Measurements from ENCODE around the gene RIBC1. TPM values are rescaled to one million over a fixed set of nuclear protein-coding genes. Genes with fewer than 3 reads are reported as not detected.
"Not testable (repeated sequence)": the region's sequence is repeated elsewhere in the genome, so short reads cannot be mapped to it uniquely, and the experiment has no call there.

Gene RIBC1
- total RNA-seq, 1 experiment from 2014 or later, result 3.5 TPM

DNA sequence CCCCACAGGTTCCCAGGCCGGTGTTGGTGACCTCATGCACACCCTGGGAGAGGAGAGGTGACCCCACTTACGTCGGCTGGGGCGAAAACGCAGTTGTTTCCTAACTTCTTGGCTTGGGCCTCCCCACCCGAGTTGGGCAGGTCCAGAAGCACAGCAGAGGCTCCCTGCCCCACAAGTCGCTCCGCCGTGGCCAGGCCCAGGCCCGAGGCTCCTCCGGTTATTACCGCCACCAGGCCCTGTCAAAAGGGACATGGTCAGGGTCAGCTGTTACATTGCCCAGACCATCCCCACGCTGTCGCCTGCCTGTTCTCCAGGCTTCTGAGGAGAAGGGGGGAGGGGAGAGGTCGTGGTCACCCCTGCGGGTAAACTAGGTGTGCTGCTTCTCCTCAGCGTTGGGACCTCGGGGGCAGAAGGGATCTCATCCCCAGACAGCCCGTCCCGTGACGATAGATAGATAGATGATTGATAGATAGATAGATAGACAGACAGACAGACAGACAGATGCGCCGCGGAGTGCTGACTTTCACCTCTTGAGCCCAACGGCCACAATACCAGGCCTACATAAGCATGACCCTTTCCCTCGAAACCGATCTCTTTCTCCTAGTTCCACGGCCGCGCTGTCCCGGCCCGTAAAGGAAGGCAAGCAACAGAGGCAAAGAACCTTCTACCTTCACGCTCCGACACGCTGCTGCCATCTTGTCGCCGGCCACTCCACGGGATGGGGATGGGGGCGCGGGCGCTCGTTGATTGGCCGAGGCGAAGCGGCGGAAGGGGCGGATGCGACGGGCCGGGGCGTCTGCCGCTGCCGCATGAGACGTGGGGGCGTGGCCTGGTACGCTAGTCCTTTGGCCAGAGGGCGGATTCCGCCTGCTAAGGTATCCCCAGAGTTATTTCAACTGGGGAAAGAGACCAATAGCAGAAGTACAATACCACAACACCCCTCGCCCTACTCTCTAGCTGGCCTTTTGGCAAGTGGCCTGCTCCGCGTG is 11.3 kb downstream of the RIBC1 start, which contains the start of gene HSD17B10:
Gene HSD17B10 (minus strand): TSS at position 720 of the 989 bp plus-strand sequence. CDS start 25 bp downstream, at position 695.
- peak; percentile 87 for DNase-seq (ENCODE audit: low spot score)
- in situ Hi-C loops (cut with HindIII; ENCODE audit: low sequenced_read_pairs), result no loop called here

- in situ Hi-C loops (cut with HindIII; ENCODE audit: low sequenced_read_pairs), result no loop called here
These were observed 13.3 kb downstream of the RIBC1 start for GRCh38 chrX:53435997-53436396.

DNA sequence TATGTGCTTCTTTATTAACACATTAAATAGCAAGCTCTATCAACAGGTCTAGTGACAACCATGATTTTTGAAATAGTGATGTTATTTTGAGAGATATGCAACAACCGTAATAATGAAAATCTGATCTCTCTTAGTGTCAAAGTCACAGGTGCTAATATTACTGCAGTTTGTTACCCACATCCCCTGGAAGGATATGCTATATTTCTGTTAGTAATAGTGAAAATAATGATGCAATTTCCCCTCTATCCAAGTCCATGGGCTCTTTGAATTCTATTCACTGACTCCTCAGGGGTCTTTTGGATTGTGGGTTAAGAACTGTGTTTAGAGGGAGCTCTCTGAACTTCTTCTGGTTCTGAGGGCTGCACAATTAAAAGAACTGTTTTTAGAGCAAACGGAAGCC is 14.5 kb downstream of the RIBC1 start:
- DNase-seq (ENCODE audit: low spot score), result no peak
- in situ Hi-C loops (cut with HindIII; ENCODE audit: low sequenced_read_pairs), result no loop called here

More at GRCh38 chrX:53435997-53436396, 13.3 kb downstream of the RIBC1 start:
- DNase-seq (ENCODE audit: low spot score), result peak; percentile 82

GRCh38 chrX:53438174-53438831 is 15.6 kb downstream of the RIBC1 start:
- in situ Hi-C loops (cut with HindIII; ENCODE audit: low sequenced_read_pairs), result no loop called here
- DNase-seq (ENCODE audit: low spot score), result no peak

- DNase-seq (ENCODE audit: low spot score), result no peak
- in situ Hi-C loops (cut with HindIII; ENCODE audit: low sequenced_read_pairs), result no loop called here
These were observed 16.2 kb downstream of the RIBC1 start for GRCh38 chrX:53438832-53439230.

- DNase-seq (ENCODE audit: low spot score), result no peak
- in situ Hi-C loops (cut with HindIII; ENCODE audit: low sequenced_read_pairs), result no loop called here
These were observed 17.4 kb downstream of the RIBC1 start for GRCh38 chrX:53440101-53440500.

DNA sequence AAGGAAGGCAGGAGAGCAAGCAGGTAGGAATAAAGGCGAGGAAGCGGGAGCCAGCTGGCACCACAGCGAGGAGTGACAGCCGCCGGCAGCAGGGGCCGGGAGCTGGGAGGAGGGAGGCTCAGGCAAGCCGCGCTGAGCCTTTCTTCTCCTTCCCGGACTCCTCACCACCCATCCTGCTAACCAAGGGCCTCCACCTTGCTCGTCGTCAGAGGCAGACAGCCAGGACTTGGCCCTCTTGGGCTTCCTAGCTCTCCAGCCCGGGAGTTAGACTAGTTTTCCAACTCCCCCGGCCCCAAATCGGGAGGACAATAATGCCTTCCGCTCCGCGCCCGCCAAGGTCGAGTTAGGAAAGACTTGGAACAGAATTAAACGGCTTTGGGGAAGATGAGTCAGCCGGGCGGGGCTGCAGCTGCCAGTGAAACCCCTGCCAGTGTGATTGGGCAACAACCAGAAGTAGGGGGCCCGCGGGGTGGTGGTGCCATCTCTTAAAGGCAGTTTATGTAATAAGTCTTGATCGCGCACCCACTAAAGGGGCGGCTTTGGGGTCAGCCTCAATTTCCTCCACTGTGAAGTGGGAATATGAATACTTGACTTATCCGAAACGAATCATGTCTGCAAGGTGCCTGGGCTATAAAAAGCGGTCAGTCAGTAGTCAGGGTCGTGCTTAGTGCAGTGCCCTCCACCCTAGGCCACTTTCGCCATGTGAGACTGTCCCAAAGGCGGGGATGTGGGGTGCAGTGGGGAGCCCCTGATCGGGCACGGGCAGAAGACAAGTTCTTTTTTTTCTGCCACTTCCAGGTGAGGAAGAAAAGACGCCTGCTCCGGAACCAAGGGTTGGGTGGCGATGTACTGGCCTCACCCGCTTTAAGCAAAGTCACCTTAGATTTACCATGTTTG is 18.2 kb downstream of the RIBC1 start:
- in situ Hi-C loops (cut with HindIII; ENCODE audit: low sequenced_read_pairs), result no loop called here
- DNase-seq (ENCODE audit: low spot score), result peak; percentile 74

- peak; percentile 86 for DNase-seq (ENCODE audit: low spot score)
- in situ Hi-C loops (cut with HindIII; ENCODE audit: low sequenced_read_pairs), result no loop called here
These were observed 19.1 kb downstream of the RIBC1 start for GRCh38 chrX:53441531-53442321.

- no peak for DNase-seq (ENCODE audit: low spot score)
- in situ Hi-C loops (cut with HindIII; ENCODE audit: low sequenced_read_pairs), result no loop called here
These were observed 19.6 kb downstream of the RIBC1 start for GRCh38 chrX:53442322-53442631.

DNA sequence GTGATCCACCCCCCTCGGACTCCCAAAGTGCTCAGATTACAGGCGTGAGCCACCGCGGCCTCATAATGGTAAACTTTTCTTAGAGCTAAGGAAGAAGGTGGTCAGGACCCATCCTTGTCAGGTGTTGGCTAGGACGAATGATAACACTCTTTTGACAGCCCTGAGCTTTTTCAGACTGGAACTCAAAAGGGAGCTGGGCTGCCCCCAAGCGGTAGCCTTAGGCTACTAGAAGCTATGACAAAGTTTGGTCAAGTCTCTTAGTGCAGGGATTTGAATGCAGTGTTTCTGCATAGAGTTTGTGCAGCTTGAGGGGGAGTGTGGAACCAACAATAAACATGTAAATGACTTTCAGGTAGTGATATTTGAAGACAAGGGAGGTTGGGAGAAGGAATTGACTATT is 23.3 kb downstream of the RIBC1 start:
- in situ Hi-C loops (cut with HindIII; ENCODE audit: low sequenced_read_pairs), result no loop called here

DNA sequence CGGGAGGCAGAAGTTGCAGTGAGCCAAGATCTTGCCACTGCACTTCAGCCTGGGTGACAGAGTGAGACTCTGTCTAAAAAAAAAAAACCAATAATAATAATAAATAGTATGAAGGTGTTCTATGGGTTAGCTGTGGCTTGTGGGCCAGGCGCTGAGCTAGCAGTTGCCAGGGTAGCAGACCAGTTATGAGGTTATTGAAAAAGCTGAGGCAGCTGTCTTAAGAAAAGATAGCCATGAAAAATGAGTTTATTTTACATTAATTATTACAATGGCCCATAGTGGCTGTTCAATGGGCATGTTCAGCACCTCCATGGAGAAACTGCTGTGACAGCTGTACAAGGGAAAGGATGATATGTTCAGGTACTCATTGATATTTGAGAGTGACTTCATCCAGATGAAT is 24.8 kb downstream of the RIBC1 start:
- in situ Hi-C loops (cut with HindIII; ENCODE audit: low sequenced_read_pairs), result no loop called here
- DNase-seq (ENCODE audit: low spot score), result no peak

More for the DNA sequence above, 23.3 kb downstream of the RIBC1 start:
- peak; percentile 56 for DNase-seq (ENCODE audit: low spot score)

DNA sequence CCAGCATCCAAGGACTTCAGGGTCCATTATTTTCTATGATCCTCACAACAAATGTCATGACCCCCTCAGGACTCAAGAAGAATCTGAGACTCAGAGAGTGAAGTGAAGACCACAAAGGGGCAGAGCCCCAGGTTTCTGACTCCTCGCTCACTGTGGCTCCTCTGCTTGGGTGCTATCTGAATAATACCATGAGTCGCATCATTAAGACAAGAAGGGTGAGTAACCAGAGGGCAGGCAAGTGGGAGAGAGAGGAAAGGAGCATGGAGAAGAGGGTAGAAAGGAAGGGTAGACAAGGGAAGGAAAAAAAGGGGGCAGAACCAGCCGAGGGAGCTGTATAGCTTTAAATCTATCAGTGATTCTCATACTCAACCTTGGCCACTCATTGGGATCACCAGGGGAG is 27.0 kb downstream of the RIBC1 start:
- DNase-seq (ENCODE audit: low spot score), result no peak
- in situ Hi-C loops (cut with HindIII; ENCODE audit: low sequenced_read_pairs), result no loop called here

DNA sequence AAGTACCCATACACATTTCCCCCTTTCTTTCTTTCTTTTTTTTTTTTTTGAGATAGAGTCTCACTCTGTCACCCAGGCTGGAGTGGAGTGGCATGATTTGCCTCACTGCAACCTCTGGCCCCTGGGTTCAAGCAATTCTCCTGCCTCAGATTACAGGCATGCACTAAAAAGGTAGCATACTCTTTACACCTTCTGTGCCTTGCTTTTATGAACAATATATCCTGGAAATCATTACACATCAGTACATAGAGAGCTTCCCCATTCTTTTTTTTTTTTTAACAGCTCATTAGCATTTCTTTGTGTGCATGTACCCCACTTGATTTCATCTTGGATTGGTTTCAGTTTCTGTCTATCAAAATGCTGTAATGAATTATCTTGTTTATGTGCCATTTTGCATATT is 30.1 kb downstream of the RIBC1 start:
- no peak for DNase-seq (ENCODE audit: low spot score)
- in situ Hi-C loops (cut with HindIII; ENCODE audit: low sequenced_read_pairs), result no loop called here

DNA sequence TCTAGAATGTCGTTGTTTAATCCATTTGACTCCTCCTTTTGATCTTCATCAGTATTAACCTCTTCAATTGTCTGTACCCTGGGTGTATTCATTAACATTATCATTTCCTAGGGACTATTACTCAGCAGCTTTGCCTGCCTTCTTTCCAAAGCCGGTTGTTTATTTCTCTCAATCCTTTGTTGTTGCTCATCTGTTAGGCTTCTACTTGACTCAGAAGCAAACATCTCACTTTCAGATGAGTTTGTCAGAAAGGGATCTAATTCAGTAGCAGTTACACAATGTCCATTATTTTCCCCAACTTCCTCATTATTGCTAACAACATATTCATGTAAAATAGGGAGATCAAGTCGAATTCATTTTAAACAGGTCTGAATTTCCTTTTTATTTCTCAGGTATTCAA is 33.6 kb downstream of the RIBC1 start:
- DNase-seq (ENCODE audit: low spot score), result no peak
- in situ Hi-C loops (cut with HindIII; ENCODE audit: low sequenced_read_pairs), result no loop called here

DNA sequence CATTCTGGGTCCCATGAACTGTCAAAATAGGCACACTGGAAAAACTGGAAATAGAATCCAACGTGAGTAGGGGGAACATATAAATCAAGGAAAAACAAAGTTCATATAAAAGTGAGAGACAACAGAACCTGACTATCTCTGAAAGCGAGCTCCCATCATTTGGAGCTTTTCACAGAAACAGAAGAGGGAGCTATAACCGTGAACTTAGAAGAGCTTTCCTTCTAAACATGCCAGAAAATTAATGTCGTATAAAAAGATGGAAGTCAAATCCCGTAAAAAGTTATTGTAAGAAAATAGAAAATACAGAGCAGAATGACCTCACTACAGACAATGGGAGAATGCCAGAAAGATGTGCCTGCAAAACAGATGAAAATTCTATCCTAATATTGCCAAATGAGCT is 35.4 kb downstream of the RIBC1 start:
- in situ Hi-C loops (cut with HindIII; ENCODE audit: low sequenced_read_pairs), result no loop called here
- DNase-seq (ENCODE audit: low spot score), result no peak

- in situ Hi-C loops (cut with HindIII; ENCODE audit: low sequenced_read_pairs); DNase-seq (ENCODE audit: low spot score): not testable (repeated sequence)
These were observed 46.0 kb downstream of the RIBC1 start for GRCh38 chrX:53468659-53469058.

DNA sequence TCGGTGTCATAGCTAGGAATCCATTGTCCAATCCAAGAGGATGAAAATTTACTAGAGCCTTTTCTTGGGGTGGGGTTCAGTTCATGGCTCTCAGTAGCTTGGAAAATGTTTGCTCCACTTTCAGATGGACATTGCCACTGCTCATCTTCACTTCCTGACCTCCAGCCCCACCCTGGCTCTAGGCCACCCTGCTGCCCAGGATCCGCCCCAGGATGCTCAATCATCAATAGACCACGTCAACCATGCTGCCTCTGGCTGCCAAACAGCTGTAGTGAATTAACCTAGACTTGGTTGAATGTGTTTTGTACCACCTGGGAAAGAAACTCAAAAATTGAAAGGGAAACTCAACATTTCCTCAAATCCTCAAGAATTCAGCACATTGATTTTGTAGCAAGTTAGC is 48.7 kb downstream of the RIBC1 start:
- in situ Hi-C loops (cut with HindIII; ENCODE audit: low sequenced_read_pairs), result no loop called here
- no peak for DNase-seq (ENCODE audit: low spot score)

DNA sequence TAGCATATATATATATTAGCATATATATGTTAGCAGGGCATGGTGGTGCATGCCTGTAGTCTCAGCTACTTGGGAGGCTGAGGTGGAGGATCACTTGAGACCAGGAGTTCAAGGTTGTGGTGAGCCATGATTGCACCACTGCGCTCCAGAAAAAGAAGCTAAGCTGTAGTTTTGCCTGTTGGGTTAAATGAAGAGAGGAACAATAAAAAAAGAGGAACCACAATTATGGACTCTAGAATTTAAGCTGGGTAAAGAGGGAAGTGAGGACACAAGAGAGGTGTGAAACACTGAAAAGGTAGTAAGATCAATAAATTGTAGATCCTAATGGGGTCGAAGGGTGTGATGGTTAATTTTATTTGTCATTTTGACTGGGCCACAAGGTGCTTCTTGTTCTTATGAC is 52.0 kb downstream of the RIBC1 start:
- DNase-seq (ENCODE audit: low spot score), result no peak
- in situ Hi-C loops (cut with HindIII; ENCODE audit: low sequenced_read_pairs), result no loop called here

DNA sequence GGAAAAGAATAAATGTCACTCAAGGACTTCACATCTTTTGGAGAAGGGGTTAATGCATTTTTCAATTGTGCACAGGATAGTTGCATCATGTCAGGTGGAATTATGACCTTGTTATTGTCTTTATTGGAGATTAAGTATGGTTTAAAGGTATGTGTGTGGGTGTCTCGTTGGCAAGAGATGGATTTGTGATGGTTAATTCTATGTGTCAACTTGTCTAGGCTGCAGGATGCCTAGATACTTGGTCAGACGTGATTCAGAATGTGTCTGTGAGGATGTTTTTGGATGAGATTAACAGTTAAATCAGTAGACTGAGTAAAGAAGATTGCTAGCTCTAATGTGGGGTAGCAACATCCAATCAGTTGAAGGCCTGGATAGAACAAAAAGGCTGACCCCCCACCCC is 53.7 kb downstream of the RIBC1 start:
- in situ Hi-C loops (cut with HindIII; ENCODE audit: low sequenced_read_pairs), result no loop called here
- no peak for DNase-seq (ENCODE audit: low spot score)
